ENCODE measurements around the gene GTF2I. TPM values are rescaled to one million over a fixed set of nuclear protein-coding genes. Genes with fewer than 3 reads are reported as not detected.

The GTF2I gene
- total RNA-seq, 2 experiments from 2014 or later = 156 TPM

DNA sequence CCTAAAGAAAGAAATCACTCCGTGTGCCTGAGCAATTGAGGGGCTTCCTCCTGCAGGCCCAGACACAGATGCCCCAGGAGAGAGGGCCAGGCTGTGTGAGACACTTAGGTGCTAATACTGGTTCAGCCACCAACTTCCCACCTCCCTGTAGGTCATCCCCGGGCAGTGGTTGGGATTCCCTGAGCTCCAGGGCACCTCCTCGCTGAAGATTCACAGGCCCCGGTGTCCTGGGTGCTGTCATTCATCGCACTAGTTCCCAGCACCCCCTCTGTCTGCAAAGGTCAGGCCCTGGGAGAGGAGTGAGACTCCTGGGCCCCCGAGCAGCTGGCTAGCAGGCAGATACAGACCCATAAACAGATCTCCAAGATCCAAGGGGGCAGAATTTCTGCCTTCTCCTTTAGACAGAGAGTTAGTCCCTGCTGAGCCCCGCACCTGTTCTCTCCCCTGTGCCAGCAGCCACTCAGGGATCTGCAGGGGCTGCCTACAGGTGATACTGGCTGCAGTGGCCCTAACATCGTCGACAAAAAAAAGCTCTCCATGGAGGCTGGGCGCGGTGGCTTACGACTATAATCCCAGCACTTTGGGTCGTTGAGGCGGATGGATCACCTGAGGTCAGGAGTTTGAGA lies 38.2 kb upstream of the GTF2I start:
- no peak for DNase-seq
- Mint-ChIP-seq H3K27ac (no peak overlapping the region), H3K36me3 (ENCODE audit: low read depth) (no peaks in the 10 kb centered on the region), H3K4me3 (no peak overlapping the region), H3K9me3 (no peaks in the 10 kb centered on the region), H3K4me1 (ENCODE audit: low read depth) (peaks cover 13% of the 10 kb centered on the region), H3K27me3 (no peaks in the 10 kb centered on the region)
- intact Hi-C loops (cut with micrococcal nuclease) = no loop called here
- TF ChIP-seq, protein P1, sequence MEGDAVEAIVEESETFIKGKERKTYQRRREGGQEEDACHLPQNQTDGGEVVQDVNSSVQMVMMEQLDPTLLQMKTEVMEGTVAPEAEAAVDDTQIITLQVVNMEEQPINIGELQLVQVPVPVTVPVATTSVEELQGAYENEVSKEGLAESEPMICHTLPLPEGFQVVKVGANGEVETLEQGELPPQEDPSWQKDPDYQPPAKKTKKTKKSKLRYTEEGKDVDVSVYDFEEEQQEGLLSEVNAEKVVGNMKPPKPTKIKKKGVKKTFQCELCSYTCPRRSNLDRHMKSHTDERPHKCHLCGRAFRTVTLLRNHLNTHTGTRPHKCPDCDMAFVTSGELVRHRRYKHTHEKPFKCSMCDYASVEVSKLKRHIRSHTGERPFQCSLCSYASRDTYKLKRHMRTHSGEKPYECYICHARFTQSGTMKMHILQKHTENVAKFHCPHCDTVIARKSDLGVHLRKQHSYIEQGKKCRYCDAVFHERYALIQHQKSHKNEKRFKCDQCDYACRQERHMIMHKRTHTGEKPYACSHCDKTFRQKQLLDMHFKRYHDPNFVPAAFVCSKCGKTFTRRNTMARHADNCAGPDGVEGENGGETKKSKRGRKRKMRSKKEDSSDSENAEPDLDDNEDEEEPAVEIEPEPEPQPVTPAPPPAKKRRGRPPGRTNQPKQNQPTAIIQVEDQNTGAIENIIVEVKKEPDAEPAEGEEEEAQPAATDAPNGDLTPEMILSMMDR (IDR thresholded peaks at IDR 0.05) = no peak
- no peak for ATAC-seq
- POLR2A ChIA-PET = no interaction called here
- CTCF ChIA-PET = no interaction called here

DNA sequence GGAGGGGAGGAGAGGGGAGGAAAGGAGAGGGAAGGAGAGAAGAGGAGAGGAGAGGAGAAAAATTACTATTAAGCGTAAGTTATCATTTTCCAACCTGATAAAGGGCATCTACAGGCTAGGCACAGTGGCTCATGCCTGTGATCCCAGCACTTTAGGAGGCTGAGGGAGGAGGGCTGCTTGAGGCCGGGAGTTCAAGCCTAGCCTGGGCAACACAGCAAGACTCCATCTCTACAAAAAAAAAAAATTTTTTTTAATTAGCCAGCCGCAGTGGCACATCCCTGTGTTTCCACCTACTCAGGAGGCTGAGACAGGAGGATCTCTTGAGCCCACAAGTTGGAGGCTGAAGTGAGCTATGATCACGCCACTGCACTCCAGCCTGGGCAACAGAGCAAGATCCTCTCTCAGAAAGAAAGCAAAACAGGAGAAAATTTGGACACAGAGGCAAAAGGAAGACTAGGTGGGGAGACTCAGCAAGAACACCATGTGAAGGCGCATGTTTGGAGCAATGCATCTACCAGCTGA lies 35.2 kb upstream of the GTF2I start:
- DNase-seq (no peak), ATAC-seq (no peak)
- H3K36me3 Mint-ChIP-seq (ENCODE audit: low read depth) = no peaks in the 10 kb centered on the region
- TF ChIP-seq, protein P1 (IDR thresholded peaks at IDR 0.05) = no peak
- H3K4me1 Mint-ChIP-seq (ENCODE audit: low read depth) = peaks cover 4% of the 10 kb centered on the region
- CTCF ChIA-PET = no interaction called here
- no peaks in the 10 kb centered on the region for H3K27me3 Mint-ChIP-seq
- POLR2A ChIA-PET = no interaction called here
- H3K27ac Mint-ChIP-seq = no peak overlapping the region
- no peaks in the 10 kb centered on the region for H3K9me3 Mint-ChIP-seq
- H3K4me3 Mint-ChIP-seq = no peak overlapping the region
- intact Hi-C loops (cut with micrococcal nuclease) = no loop called here

DNA sequence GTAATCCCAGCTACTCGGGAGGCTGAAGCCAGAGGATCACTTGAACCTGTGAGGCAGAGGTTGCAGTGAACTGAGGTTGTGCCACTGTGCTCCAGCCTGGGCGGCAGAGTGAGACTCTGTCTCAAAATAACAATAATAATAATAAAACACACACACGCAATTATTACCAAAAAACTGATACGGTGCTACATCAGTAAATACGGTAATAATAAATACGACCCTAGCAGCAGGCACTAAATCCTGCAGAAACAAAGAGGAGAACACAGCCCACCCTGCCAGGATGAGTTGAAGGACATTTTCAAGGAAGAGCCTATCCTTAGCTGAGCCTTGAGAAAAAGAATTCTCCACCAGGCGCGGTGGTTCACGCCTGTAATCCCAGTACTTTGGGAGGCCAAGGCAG lies 34.4 kb upstream of the GTF2I start:
- H3K36me3 Mint-ChIP-seq (ENCODE audit: low read depth) = no peaks in the 10 kb centered on the region
- DNase-seq = no peak
- ChIA-PET CTCF (no interaction called here), POLR2A (no interaction called here)
- ATAC-seq = no peak
- no peaks in the 10 kb centered on the region for H3K9me3 Mint-ChIP-seq
- H3K27me3 Mint-ChIP-seq = no peaks in the 10 kb centered on the region
- no peak overlapping the region for H3K4me3 Mint-ChIP-seq
- no peak overlapping the region for H3K27ac Mint-ChIP-seq
- no peaks in the 10 kb centered on the region for H3K4me1 Mint-ChIP-seq (ENCODE audit: low read depth)
- TF ChIP-seq, protein P1 (IDR thresholded peaks at IDR 0.05) = no peak
- intact Hi-C loops (cut with micrococcal nuclease) = no loop called here

DNA sequence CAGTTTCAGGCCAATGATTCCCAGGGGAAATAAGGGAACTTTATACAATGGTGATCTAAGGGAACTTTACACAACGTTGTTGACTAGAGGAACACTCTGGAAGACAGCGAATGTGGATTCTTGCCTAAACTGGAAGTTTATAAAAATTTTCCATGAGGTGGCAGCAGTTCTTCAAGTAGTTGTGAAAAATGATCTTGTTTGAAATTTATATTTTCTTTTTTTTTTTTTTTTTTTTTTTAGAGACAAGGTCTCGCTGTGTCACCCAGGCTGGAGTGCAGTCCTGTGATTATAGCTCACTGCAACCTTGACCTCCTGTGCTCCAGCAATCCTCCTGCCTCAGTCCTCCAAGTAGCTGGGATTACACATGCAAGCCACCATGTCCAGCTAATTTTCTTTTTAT lies 32.1 kb upstream of the GTF2I start:
- no peaks in the 10 kb centered on the region for H3K9me3 Mint-ChIP-seq
- CTCF ChIA-PET = no interaction called here
- H3K36me3 Mint-ChIP-seq (ENCODE audit: low read depth) = no peaks in the 10 kb centered on the region

More for the DNA sequence above, 32.1 kb upstream of the GTF2I start:
- Mint-ChIP-seq H3K4me1 (ENCODE audit: low read depth) (no peaks in the 10 kb centered on the region), H3K27me3 (no peaks in the 10 kb centered on the region), H3K27ac (no peak overlapping the region), H3K4me3 (no peak overlapping the region)
- intact Hi-C loops (cut with micrococcal nuclease) = no loop called here
- DNase-seq (no peak), ATAC-seq (no peak)
- POLR2A ChIA-PET = interaction anchor here (0.6 kb wide), 1 partner anchor 15 kb away, joined by 3 read pairs; no protein-coding TSS in a partner anchor
- TF ChIP-seq, protein P1 (IDR thresholded peaks at IDR 0.05) = no peak
